ENCODE results near the gene VILL.

The VILL gene

DNA sequence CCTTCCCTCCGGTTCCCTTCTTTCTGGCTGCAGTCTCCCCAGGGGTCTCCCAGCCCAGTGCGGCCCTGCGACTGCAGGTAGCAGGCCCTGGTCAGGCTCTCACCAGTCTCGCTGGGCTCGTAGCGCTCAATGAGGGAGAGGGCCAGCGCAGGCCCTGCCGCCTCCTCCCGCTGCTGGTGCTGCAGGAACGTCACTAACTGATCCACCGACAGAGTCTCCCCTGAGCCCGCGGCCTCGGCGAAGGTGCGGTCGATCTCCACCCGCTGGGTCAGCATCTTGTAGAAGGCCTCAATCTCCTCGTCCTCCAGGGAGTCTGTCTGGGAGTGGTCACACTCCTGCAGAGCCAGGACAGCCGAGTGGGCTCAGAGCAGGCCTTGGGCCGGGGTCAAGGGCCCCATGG is 20.5 kb downstream of the VILL start:
- TF ChIP-seq, protein P1, sequence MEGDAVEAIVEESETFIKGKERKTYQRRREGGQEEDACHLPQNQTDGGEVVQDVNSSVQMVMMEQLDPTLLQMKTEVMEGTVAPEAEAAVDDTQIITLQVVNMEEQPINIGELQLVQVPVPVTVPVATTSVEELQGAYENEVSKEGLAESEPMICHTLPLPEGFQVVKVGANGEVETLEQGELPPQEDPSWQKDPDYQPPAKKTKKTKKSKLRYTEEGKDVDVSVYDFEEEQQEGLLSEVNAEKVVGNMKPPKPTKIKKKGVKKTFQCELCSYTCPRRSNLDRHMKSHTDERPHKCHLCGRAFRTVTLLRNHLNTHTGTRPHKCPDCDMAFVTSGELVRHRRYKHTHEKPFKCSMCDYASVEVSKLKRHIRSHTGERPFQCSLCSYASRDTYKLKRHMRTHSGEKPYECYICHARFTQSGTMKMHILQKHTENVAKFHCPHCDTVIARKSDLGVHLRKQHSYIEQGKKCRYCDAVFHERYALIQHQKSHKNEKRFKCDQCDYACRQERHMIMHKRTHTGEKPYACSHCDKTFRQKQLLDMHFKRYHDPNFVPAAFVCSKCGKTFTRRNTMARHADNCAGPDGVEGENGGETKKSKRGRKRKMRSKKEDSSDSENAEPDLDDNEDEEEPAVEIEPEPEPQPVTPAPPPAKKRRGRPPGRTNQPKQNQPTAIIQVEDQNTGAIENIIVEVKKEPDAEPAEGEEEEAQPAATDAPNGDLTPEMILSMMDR (IDR thresholded peaks at IDR 0.05; ENCODE audit: extremely low read depth, insufficient read depth, missing control alignments): no peak
- in situ Hi-C loops (cut with MboI; ENCODE audit: low pct_unique_long_range_greater_than_20kb, low sequenced_read_pairs, unreplicated experiment): no loop called here
- no peak for DNase-seq (ENCODE audit: low spot score)

DNA sequence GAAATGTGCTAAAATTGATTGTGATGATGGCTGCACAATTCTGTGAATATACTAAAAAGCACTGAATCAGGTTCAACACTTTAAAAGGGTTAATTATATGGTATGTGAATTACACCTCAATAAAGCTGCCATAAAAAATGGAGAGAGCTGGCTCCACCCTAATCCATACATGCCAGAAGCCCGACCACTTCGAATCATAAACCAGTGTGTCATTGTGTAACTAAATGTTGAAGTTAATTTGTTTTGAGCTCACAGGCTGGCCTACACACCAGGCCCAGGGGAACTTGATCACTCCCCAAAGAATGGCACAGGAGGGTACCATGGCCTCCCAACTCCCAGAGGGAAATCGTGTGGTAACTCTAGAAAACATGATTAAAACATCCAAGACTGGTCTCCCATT is 24.9 kb downstream of the VILL start:
- no peak for DNase-seq (ENCODE audit: low spot score)
- in situ Hi-C loops (cut with MboI; ENCODE audit: low pct_unique_long_range_greater_than_20kb, low sequenced_read_pairs, unreplicated experiment): no loop called here
- TF ChIP-seq, protein P1 (IDR thresholded peaks at IDR 0.05; ENCODE audit: extremely low read depth, insufficient read depth, missing control alignments): no peak

DNA sequence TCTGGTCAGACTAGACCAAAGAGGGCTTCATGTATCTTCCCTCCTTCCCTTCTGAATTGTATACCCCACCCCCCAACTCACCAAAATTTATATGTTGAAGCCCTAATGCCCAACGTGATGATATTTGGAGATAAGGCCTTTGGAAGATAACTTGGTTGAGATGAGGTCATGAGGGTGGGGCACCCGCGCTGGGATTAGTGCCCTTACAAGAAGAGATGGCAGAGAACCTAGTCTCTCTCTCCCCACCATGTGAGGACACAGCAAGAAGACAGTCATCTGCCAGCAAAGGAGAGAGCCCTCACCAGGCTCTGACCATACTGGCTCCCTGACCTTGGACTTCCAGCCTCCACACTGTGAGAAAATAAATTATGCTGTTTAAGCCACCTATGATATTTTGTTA is 25.4 kb downstream of the VILL start:
- TF ChIP-seq, protein P1 (IDR thresholded peaks at IDR 0.05; ENCODE audit: extremely low read depth, insufficient read depth, missing control alignments): no peak
- in situ Hi-C loops (cut with MboI; ENCODE audit: low pct_unique_long_range_greater_than_20kb, low sequenced_read_pairs, unreplicated experiment): no loop called here
- DNase-seq (ENCODE audit: low spot score): no peak

DNA sequence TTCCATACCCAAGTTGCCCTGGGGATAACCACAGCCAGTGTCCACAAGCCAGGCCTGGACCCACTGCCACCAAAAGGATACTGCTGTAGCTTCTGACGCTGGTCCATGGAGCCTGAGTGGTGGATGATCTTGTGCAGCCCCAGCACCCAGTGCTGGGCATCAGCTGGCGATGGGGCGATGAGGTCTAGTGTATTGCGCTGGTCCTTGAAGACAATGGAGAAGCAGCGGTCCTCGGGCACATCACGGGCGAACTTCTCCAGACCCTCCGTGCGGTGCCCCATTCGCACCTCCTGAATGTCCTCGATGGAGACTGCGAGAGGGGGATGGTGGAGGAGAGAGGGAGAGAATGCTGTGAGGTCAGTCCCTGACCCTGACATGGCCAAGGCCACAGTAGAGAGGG is 25.8 kb downstream of the VILL start:
- in situ Hi-C loops (cut with MboI; ENCODE audit: low pct_unique_long_range_greater_than_20kb, low sequenced_read_pairs, unreplicated experiment): no loop called here
- DNase-seq (ENCODE audit: low spot score): no peak
- TF ChIP-seq, protein P1 (IDR thresholded peaks at IDR 0.05; ENCODE audit: extremely low read depth, insufficient read depth, missing control alignments): no peak

DNA sequence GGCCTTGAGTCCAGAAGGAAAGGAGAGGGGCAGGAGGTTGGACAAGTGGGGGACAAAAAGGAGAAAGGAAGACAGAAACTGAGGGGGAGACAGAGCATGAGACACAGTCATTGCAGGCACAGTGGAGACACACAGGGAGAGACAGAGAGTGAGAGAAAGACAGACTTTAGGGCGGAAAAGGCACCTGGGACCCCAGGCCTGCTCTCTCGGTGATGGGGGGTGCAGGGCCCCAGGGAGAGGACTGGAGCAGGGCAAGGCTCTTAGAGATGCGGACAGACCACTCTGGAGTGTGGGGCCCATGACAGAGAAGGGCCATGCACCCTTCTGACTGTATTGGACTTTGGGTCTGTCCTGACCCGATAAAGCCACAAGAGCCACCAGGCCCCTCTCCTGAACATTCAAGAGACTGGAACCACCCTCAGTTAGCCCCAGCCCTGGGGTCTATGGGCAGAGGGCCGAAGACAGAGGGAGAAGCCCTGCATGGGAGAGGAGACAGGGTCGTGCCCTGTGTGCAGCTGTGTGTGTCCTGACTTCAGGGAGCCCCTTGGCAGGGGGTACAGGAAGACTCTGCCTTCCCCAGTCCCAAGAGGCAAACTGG is 26.4 kb downstream of the VILL start:
- TF ChIP-seq, protein P1 (IDR thresholded peaks at IDR 0.05; ENCODE audit: extremely low read depth, insufficient read depth, missing control alignments): no peak
- in situ Hi-C loops (cut with MboI; ENCODE audit: low pct_unique_long_range_greater_than_20kb, low sequenced_read_pairs, unreplicated experiment): no loop called here
- DNase-seq (ENCODE audit: low spot score): no peak

DNA sequence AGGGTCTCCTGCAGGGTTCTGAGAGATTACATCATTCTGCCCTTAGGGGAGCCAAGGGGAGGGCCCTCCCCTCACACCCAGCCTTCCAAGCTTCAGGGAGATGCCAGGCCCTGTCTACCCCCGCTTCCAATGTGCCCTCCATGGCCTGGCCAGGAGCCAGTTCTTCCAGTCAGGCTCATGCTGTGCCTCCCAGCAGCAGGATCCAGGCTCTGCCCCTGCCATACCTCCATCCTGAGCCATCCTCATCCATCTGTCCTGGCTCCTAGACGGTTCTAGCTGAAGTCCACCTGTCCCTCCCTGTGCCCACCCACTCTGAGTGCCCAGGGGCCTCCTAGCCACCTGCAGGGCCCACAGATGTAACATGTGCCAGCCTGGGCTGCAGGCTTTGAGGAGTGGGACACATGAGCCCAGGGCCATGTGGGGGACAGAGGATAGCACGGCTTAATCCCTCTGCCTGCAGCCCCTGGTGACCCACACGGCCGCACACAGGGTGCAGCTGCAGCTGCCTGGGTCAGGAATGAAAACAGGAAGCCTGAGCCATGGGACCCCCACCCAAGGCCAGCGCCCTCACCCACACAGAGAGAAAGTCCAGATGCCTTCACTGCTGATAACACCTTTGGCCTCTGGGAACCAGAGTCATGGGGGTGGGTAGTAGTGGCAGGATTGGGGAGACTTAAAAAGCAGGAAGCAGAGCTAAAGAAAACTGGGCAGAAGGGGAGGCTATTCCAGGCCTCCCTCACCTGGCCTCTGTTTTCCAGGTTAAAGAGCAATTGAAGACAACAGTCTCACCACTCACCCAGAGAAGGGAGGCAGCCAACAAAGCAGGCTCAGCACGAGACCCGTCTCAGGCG is 27.1 kb downstream of the VILL start:
- in situ Hi-C loops (cut with MboI; ENCODE audit: low pct_unique_long_range_greater_than_20kb, low sequenced_read_pairs, unreplicated experiment): no loop called here
- DNase-seq (ENCODE audit: low spot score): no peak
- TF ChIP-seq, protein P1 (IDR thresholded peaks at IDR 0.05; ENCODE audit: extremely low read depth, insufficient read depth, missing control alignments): no peak

All from GM13977 (cell line).